ENCODE data around the gene GASK1A. TPM values are rescaled to one million over a fixed set of nuclear protein-coding genes. Genes with fewer than 3 reads are reported as not detected.

GASK1A gene
- total RNA-seq, 4 donors from 2014 or later = 3.6 to 16.5 (median 7.9) TPM

GRCh38 chr3:42996633-42997075 lies 17.5 kb downstream of the GASK1A start:
- TF ChIP-seq, protein P1, sequence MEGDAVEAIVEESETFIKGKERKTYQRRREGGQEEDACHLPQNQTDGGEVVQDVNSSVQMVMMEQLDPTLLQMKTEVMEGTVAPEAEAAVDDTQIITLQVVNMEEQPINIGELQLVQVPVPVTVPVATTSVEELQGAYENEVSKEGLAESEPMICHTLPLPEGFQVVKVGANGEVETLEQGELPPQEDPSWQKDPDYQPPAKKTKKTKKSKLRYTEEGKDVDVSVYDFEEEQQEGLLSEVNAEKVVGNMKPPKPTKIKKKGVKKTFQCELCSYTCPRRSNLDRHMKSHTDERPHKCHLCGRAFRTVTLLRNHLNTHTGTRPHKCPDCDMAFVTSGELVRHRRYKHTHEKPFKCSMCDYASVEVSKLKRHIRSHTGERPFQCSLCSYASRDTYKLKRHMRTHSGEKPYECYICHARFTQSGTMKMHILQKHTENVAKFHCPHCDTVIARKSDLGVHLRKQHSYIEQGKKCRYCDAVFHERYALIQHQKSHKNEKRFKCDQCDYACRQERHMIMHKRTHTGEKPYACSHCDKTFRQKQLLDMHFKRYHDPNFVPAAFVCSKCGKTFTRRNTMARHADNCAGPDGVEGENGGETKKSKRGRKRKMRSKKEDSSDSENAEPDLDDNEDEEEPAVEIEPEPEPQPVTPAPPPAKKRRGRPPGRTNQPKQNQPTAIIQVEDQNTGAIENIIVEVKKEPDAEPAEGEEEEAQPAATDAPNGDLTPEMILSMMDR (IDR thresholded peaks at IDR 0.05; ENCODE audit: low read depth) = no peak

DNA sequence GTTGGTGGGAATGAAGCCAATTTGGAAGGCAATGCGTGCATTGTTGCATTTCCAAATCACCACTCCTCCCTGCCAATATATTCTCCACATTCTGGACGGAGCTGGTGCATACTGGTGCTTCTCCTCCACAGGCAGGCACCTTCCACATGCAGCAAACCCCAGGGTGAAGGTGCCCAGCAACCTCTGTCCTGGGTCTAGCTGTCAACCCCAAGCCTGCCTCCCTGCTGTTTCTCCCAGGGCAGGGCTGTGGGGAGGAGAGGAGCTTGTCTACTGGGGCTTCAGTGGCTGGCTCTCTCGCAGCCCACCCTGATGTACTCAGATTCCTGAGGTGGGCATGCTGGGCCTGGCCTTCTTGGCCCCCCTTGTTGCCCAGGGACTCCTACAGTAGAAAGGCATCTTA lies 20.1 kb downstream of the GASK1A start:
- TF ChIP-seq, protein P1 (IDR thresholded peaks at IDR 0.05; ENCODE audit: low read depth) = no peak

GRCh38 chr3:42999632-43000031 lies 20.5 kb downstream of the GASK1A start:
- TF ChIP-seq, protein P1 (IDR thresholded peaks at IDR 0.05; ENCODE audit: low read depth) = no peak

DNA sequence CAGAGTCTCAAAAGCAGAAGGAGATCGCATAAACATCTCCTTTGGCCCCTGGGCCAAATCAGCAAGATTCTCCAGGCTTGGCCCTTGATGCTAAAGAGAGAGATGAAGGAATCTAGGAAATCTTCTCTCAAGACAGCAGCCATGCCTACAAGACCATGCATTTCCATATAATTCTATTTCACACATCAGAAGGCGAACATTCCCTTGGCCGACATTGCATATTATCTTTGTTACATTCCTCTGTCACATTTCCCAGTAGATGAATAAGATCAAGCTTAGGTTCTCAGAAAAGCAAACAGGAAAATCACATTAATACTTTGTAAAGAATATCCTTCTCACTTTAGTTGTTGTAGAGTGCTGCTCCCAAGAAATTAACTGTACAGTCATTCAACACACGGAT lies 21.3 kb downstream of the GASK1A start:
- TF ChIP-seq, protein P1 (IDR thresholded peaks at IDR 0.05; ENCODE audit: low read depth) = no peak

DNA sequence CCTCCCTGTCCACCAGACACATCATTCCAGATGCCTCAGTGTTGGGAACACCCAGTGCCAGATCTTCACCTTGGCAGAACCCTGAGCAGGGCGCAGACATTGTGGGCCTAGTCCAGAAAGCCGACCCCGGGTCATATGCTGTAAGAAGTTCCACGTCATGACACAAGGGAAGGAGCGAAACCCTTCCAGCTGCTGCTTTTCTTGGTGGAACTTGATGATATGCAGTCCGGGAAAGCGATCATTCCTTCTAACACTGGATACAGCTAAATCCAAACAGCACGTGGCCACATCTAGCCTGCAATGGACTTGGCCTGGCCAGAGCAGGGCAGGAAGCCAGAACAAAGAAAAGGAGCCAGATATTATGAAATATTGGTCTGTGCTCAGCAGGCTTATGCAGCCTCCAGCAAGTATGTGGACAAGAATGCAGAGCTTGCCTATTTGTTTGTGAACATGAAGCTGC lies 22.0 kb downstream of the GASK1A start:
- TF ChIP-seq, protein P1 (IDR thresholded peaks at IDR 0.05; ENCODE audit: low read depth) = no peak

DNA sequence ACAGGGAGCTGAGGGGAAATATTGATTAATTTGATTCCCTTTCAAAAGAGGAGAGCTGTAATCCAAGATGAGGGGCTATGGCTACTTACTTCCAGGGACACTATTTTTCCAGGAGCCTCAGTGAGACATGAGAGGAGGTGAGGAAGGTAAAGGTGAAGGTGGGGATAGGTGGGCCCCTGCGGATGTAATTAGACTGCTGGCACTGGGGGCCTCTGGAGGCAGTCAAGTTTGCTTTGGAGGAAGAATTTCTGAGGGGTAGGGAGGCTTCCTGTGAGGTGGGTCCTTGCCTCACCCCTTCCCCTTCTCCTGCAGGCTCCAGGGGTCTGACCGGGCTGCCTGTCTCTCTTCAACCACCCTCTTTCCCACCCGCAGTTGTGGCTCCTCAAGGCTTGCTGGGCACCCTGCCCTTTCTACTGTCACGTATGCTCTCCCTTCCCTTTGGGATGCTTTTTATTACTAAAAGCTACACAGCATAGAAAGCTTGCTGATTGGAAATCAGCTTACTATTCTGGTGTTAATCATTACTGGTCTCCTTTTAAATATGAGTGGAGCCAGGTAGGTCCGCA lies 22.5 kb downstream of the GASK1A start:
- TF ChIP-seq, protein P1 (IDR thresholded peaks at IDR 0.05; ENCODE audit: low read depth) = no peak

GRCh38 chr3:43004282-43004681 lies 25.2 kb downstream of the GASK1A start:
- TF ChIP-seq, protein P1 (IDR thresholded peaks at IDR 0.05; ENCODE audit: low read depth) = no peak
